Melanocyte of skin (primary cell): ENCODE results near the gene PSMD2. TPM values are rescaled to one million over a fixed set of nuclear protein-coding genes. Genes with fewer than 3 reads are reported as not detected.

Experiments used
- small RNA-seq, 2 donors: library from RNA; depleted of rRNA; stranded (forward); fragments of <200 nt; gene quantifications; one replicate each; pipeline ENCODE3, GENCODE V24; 2012
- total RNA-seq, 2 donors: library from RNA; depleted of rRNA; stranded (reverse); fragments of >200 nt; gene quantifications; 2 replicates each; pipeline ENCODE4 v1.2.3, GENCODE V29; 2012

PSMD2 gene
- 100 to 1,000 TPM; 324 to 411 TPM for total RNA-seq

DNA sequence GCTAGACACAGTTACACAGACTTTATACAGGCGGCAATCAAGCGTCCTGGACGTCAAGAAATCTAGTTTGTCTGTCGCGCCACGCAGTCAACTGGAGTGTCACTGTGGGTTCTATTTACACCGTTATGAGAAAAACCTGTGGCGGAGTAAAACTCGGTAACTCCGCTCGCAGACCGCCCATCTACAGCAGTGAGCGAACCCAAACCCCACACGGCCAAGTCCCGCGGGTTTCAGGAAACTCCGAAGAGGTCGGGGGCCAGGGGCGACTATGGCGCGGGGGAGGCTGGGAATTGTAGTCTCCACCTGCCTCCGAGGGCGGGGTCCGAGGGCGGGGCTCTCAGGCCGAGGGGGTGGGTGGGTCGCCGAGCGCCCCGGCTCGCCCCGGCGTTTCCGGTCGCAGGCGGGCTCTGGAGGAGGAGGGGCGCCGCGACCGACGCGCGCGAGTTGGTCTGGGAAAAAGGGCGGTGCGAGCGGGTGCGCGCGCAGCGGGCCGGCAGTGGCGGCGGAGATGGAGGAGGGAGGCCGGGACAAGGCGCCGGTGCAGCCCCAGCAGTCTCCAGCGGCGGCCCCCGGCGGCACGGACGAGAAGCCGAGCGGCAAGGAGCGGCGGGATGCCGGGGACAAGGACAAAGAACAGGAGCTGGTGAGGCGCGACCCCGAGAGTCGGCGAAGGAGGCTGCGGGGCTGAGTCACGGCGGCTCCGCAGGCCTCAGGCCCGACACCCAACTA lies at the start of gene PSMD2:
PSMD2 (plus strand) TSS at position 483 of the 729 bp plus-strand sequence; CDS start at position 509, 26 bp downstream.

DNA sequence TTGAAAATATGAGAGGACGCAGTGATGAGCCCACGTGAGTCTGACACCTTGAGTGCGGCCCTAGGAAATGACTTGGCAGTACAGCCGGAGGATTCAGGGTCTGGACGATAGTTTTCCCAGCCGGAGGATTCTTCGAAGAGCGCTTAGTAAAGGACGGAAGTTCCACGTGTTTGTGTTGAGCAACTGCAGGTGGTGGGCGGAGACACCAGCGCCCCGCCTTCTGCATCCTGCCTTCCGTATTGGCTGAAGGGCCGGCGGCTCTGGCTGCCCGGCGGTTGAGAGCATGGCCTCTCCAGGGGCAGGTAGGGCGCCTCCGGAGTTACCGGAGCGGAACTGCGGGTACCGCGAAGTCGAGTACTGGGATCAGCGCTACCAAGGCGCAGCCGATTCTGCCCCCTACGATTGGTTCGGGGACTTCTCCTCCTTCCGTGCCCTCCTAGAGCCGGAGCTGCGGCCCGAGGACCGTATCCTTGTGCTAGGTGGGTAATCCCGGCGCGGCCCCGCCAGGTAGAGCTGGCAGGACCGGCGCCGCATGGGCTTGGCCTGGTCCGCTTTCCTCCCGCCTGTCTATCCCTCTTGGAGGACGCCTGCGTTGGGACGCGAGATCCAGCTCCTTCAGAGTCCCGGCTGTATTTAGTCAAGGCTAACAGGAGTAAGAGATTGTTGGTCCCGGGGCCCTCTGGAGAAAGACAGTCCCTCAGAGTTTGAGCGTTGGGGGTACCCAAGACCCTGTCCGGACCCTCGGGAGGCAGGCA lies 49.5 kb upstream of the PSMD2 start, which contains the start of gene EEF1AKMT4:
EEF1AKMT4 (plus strand) TSS at position 261 of the 755 bp plus-strand sequence; CDS start at position 284, 23 bp downstream.

DNA sequence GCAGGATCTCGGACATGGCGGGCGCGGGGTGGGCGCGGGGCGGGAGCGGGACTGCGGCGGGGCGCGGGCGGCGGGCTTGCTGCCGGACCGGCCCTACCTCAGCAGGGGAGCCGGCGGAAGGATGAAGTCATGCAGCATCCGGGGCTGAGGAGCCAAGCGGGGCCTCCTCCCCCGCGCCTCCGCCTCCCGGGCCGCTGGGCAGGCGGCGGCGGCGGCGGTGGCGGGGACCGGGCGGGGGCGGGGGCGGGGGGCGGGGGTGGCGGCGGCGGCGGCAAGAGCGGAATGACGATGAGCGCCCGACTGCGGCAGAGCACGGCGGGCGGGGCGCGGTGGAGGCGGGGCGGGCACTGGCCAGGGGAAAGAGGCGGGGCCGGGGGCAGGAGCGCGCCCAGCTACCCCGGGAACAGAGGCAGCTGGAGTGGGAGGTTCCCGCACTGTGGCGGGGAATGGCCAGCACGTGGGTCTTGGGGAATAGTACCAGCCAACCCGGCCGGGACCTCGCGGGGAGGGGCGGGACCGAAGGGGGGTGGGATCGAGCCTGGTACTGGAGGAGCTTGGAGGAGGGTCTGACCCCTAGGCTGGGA lies 37.7 kb upstream of the PSMD2 start, which contains the start of gene CAMK2N2:
CAMK2N2 (minus strand) TSS at position 284 of the 584 bp plus-strand sequence; CDS start at position 16, 268 bp downstream.

DNA sequence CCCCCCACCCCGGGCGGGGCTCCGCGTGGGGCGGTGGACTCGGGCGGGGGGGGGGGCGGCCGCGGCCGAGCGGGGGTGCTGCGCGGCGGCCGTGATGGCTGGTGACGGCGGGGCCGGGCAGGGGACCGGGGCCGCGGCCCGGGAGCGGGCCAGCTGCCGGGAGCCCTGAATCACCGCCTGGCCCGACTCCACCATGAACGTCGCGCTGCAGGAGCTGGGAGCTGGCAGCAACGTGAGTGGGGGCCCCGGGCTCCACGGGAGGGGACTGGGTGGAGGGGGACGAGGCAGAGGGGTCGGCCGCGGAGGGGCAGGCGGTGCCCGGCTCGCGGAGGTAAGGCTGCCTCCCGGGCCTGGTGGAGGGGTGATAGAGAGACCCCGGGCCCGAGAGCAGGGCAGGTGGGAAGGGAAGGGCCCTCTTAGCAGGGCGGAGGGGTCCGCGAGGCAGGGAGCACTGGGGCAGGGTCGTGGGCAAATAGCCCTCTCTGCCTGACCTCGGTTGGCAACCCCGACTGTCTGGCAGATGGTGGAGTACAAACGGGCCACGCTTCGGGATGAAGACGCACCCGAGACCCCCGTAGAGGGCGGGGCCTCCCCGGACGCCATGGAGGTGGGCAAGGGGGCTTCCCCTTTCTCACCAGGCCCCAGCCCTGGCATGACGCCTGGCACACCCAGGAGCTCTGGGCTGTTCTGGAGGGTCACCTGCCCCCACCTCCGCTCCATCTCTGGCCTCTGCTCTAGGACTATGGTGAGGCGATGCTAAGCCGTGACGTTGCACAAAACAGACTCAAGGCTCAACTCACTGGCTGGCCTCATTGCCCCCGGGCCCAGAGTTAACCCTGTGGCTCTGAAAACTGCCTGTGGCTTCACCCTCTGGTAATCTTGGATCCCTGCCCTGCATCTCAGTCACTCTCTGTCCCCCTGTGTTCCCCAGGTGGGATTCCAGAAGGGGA lies 22.8 kb upstream of the PSMD2 start, which contains the start of gene ECE2:
ECE2 (plus strand) TSS at position 62 of the 950 bp plus-strand sequence; CDS start at position 194, 132 bp downstream.

DNA sequence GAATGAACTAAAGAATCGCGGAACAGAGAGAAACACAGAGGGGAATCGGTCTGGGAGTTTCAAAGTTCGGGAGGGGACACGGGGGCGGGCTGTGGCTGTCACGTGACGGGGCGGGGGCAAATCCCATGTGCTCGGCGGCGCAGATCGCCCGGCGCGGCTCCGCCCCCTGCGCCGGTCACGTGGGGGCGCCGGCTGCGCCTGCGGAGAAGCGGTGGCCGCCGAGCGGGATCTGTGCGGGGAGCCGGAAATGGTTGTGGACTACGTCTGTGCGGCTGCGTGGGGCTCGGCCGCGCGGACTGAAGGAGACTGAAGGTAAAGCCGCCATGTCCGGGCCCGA lies 15.3 kb downstream of the PSMD2 start, which contains the start of gene EIF4G1:
EIF4G1 (plus strand) TSS at position 244 of the 337 bp plus-strand sequence. CDS start 1,191 bp downstream, outside the sequence.

DNA sequence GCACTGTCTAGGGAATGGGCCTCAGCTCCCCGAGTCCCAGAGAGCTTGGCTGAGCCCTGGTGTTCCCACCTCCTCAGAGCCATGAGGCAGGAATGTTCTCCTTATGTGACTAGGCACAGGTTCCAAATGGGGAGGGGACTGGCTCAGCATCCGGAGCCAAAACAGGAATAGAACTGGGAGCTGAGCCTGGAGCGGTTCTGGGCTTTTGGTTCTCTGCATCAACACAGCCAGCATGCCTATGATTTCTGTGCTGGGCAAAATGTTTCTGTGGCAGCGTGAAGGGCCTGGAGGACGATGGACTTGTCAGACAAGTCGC lies 38.3 kb downstream of the PSMD2 start, which contains the start of gene FAM131A:
FAM131A (plus strand) TSS at position 202 of the 316 bp plus-strand sequence; CDS start at position 233, 31 bp downstream.

Small RNAs within 50 kb of the gene (small RNA-seq; reads per million reads assigned to genes)
- gene SNORD66 = 701 to 1,006 reads per million in 2 donors

Other genes with a start within 250 kb of the PSMD2 start
- not detected for gene HTR3C, start 246.2 kb upstream of the PSMD2 start, total RNA-seq
- gene HTR3E, start 202.2 kb upstream of the PSMD2 start, total RNA-seq = not detected
- 10 to 100 TPM; 35.4 to 45.6 TPM for gene EIF2B5, start 163.9 kb upstream of the PSMD2 start, total RNA-seq
- gene DVL3, start 143.9 kb upstream of the PSMD2 start, total RNA-seq = 10 to 100 TPM; 41.0 to 54.7 TPM
- 100 to 1,000 TPM; 214 to 239 TPM for gene AP2M1, start 124.4 kb upstream of the PSMD2 start, total RNA-seq
- 10 to 100 TPM; 39.9 to 52.9 TPM for gene ABCF3, start 113.0 kb upstream of the PSMD2 start, total RNA-seq
- not detected for gene VWA5B2, start 69.7 kb upstream of the PSMD2 start, total RNA-seq
- gene ALG3, start 50.3 kb upstream of the PSMD2 start, total RNA-seq = 10 to 100 TPM; 68.8 to 88.9 TPM
- gene EEF1AKMT4, start 49.6 kb upstream of the PSMD2 start, total RNA-seq = 1 to 10 TPM; 3.8 to 9.0 TPM
- gene CAMK2N2, start 37.7 kb upstream of the PSMD2 start, total RNA-seq = under 1 TPM; 0.33 to 0.69 TPM
- gene ECE2, start 23.2 kb upstream of the PSMD2 start, total RNA-seq = not detected
- gene EIF4G1, start 15.4 kb downstream of the PSMD2 start, total RNA-seq = 100 to 1,000 TPM; 191 to 328 TPM
- 10 to 100 TPM; 15.7 to 22.7 TPM for gene FAM131A, start 38.4 kb downstream of the PSMD2 start, total RNA-seq
- 1 to 10 TPM; 4.1 to 6.7 TPM for gene CLCN2, start 62.4 kb downstream of the PSMD2 start, total RNA-seq
- 100 to 1,000 TPM in 1 of 2 donors, 10 to 100 TPM in 1; 40.3 to 102 TPM for gene POLR2H, start 62.5 kb downstream of the PSMD2 start, total RNA-seq
- gene THPO, start 79.0 kb downstream of the PSMD2 start, total RNA-seq = not detected
- gene CHRD, start 80.8 kb downstream of the PSMD2 start, total RNA-seq = under 1 TPM in 1 of 2 donors, not detected in 1; 0.34 TPM